NCI-H748 treated with DMSO at 0.1 percent for 48 hours (cell line): ENCODE results near the gene CNNM3.
"Not testable (repeated sequence)": the region's sequence is repeated elsewhere in the genome, so short reads cannot be mapped to it uniquely, and the experiment has no call there.

Source experiments
- DNase-seq: peaks from one replicate; lab custom pipeline; 2025; lab: John Stamatoyannopoulos, UW

CNNM3 gene

DNA sequence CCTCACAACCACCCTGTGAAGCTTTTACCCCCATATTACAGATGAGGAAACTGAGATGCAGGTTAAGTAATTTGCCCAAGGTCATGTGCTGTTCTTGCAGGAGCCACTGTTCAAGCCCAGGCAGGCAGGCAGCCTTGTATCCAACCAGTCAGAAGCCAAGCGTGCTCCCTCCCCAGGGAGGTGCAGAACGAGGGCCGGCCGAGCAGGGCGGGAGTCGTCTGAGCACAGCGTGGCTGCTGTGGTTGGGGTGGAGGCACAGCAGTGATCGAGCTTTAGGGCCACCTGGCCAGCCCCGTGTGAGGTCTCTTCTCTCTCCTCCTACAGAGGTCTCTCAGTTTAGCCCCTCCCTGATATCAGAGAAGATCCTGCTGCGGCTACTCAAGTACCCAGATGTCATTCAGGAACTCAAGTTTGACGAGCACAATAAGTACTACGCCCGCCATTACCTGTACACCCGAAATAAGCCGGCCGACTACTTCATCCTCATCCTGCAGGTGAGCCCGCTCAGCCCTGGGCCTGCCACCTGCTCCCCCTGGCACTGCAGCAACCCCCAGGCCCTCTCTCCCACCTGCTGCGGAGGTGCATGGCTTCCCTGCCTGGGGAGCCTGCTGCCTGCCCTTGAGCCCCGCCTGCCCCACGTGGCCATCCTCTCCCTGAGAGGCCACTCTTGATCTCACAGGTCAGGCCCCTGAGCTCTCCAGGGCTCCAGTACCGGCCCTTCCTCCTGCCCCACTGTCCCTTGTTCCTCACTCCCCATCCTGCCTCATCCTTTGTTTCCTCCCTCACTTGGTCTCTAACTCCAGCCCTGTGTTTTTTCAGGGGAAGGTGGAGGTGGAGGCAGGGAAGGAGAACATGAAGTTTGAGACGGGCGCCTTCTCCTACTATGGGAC, 17.1 kb upstream of the CNNM3 start:
- no peak for DNase-seq

DNA sequence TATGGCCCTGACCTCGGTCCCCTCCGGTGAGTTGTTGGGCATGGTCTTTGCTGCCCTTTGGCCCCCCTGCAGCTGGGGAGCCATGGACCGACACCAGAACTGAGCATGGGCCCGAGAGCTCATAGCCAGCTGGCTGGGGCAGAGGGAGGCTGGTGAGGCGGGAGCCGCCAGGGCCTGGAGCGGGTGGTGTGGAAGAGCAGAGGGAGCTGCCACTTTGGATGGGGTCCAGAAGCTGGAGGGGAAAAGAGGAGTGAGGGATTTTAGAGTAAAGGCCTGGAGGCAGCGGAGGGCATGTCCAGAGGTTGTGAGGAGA, 16.5 kb upstream of the CNNM3 start:
- no peak for DNase-seq

DNA sequence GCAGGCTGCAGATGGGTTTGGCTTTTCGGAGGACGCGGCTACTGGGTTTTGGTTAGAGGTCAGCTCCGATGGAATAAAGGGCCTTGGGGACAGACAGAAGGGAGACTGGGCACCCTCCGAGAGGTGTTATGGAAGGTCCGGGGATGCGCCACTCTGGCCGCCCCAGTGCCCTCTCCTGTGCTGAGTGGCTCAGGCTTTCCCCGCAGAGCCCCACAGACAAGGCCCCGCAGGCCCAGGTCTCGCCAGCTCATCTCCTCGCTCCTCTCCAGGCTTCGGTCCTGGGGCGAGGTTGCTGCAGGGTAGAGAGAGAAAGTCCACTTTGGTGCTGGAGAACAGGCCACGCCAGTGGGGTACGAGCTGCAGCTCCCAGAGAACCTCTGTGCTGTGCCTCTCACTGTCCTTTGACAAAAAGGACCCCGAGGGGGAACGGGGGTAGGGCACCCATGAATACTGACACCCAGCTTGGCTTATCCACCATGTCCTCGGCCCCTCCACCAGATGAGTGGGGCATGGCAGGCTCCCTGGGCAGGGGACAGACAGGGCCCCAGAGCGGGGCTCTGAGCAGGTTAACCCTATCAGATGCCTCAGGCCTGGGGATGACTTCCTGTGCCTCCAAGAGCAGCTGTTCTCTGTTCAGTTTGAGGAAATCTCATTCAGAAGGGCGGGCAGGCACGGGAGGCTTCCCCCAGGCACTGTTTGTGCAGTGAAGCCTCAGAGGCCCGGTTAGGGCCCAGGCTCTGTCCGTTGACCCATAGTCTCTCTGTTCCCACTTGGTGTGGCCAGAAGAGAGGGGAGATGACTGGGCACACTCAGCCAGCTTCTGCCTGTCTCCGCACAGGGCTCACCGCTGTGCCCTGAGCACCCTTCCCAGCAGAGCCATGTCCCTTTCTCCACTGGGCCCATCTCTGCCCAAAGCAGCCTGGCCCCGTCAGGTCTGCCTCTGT, 15.7 kb upstream of the CNNM3 start:
- DNase-seq, result no peak

DNA sequence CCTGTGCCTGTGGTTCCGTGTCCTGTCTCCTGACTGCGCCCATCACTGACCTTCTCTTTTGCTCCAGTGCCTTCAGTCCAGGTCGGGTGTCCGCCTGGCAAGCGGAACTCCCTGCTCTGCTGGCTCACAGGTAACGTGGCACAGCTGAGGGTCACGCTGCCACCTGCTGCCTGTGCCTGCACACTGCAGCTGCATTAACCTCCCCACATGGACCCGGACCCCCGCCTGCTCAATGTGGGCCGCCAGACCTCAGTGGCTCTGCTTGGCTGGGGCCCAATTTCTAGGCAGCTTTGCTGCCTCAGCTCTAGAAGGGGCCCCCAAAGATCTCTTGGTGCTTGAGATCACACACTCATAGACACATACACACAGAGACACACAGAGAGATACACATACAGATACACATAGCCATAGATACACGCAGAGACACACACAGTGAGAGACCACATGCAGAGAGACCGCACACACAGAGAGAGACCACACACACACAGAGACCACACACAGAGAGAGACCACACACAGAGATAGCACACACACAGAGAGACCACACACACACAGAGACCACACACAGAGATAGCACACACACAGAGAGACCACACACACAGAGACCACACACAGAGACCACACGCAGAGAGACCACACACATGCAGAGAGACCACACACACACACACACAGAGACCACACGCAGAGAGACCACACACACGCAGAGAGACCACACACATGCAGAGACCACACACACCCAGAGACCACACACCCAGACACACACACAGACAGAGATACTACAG, 14.9 kb upstream of the CNNM3 start:
- no peak for DNase-seq

DNA sequence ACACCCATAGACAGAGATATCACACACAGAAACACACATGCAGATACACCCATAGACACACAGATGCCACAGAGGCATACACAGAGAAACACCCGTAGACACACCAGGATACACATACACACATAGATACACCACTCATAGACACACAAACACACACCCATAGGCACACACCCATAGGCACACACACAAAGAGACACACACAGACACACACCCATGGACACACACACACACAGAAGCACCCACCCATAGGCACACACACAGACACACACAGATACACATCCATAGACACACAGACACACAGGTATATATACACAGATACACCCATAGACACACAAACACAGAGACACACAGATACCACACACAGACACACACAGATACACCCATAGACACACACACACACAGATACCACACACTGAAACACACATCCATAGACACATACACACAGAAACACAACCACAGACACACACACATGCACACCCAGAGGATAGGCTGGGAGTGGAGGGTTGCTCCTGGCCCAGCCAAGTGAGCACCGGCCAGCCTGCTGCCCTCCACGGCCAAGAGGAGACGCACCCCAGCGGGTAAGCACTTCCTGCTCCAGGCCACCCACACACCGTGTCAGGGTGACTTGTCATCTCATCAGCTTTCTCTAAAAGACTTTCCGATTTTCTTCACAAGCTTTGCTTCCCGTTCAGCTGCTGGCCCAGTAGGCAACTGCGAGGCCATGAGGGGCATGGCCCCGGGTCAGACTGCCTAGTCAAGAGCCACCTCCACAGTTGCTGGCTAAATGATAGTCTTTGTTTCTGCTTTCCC, 14.1 kb upstream of the CNNM3 start:
- no peak for DNase-seq

DNA sequence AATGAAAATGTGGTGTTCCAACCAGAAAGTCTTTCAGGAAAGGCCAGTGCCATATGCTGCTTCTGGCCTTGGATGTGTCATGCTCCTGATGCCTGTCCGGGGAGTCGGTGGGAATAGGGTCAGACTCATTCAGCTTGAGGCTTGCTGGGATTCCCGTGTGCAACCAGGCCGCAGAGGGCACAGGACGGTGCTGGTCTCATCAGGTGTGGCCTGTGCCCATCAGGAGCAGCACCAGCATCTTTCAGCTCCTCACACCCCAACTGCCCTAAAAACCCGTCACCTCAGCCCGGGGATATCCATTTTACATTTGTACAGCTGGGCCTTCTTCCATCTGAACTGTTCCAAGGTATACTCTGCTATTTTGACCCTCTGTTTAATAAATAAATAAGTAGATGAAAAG, 13.3 kb upstream of the CNNM3 start:
- DNase-seq, result no peak

DNA sequence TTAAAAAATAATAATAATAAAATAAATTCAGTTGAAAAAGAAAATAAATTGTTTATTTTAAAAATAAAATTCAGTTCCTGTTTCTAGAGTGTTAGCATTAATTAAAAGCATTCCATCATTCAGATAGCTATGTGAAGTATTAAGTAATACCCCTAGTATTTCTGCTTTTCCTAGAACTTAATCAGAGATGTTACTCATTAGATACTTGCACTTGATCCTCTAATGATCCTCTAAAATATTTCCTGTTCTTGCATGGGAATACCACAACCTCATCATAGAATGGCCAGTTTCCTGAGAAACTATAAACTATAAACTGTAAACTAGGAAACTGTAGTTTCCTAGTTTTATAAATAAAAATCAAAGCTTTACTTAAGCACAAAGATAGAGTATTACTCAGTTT, 11.1 kb upstream of the CNNM3 start:
- no peak for DNase-seq

DNA sequence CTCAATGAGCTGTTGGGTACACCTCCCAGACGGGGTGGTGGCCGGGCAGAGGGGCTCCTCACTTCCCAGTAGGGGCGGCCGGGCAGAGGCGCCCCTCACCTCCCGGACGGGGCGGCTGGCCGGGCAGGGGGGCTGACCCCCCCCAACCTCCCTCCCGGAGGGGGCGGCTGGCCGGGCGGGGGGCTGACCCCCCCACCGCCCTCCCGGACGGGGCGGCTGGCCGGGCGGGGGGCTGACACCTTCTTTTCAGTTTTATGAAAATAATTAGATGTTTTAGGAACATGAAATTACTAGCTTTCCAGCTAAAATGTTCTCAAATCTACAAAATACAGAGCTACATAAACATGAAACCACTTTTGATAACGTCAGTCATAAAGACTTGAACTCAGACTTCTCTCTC, 10.1 kb upstream of the CNNM3 start:
- not testable (repeated sequence) for DNase-seq

DNA sequence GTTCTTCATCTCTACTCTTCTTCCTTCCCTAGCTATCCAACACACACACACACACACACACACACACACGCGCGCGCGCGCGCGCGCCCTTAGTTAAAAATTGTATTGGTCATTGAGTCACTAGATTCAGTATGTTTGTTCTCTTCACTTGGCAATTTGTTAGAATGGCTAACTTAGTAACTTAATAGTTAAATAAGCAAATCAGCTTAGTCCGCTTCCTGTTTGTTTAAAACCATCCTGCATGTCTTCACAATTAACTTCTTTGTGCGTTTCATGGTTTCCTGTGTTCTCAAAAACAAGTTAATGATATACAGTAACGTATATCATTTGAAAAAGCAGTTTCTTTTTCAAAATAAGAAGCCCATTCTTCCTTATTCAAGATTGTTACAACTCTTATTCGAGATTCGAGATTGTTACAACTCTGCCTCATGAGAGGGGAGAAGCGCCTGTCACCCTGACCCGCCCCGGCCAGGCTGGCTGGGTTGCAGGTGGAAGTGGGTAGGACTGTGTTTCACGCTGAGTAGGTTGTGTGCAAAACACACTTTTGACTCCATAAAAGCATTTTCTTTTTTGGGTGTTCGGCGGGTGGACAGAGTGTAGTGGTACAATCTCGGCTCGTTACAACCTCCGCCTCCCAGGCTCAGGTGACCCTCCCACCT, 9.5 kb upstream of the CNNM3 start:
- DNase-seq, result no peak

DNA sequence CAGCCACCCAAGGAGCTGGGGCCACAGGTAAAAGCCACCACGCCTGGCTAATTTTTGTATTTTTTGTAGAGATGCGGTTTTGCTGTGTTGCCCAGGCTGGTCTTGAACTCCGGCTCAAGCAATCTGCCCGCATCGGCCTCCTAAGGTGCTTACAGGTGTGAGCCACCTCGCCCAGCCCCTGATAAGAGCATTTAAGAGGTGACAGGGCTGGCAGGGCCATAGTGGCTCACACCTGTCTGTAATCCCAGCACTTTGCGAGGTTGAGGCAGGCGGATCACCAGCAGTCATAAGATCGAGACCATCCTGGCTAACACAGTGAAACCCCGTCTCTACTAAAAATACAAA, 9.0 kb upstream of the CNNM3 start:
- no peak for DNase-seq

DNA sequence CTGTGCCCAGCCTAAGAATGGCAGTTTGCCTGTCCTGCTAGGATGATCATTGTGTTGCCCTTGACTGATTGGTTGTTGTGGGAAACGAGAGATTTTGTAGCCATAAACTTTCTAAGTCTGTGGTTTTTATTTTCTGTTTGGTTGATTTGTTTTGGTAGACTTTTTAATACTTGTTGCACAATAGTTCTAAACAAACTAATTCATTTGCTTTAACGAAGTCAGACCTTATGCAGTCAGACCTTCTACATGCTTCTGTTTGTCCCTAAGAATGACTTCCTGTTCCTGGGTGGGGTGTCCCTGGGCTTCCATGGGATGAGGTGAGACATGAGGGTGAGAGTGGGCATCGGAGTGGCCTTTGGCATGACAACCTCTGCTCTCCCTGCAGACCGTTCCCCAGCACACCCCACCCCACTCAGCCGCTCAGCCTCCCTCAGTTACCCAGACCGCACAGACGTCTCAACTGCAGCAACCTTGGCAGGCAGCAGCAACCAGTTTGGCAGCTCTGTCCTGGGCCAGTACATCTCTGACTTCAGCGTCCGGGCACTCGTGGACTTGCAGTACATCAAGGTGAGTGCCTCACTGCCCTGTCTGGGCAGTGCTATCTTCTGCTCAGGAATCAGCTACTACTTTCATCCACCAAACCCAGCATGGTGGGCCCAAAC, 7.8 kb upstream of the CNNM3 start:
- DNase-seq, result no peak

DNA sequence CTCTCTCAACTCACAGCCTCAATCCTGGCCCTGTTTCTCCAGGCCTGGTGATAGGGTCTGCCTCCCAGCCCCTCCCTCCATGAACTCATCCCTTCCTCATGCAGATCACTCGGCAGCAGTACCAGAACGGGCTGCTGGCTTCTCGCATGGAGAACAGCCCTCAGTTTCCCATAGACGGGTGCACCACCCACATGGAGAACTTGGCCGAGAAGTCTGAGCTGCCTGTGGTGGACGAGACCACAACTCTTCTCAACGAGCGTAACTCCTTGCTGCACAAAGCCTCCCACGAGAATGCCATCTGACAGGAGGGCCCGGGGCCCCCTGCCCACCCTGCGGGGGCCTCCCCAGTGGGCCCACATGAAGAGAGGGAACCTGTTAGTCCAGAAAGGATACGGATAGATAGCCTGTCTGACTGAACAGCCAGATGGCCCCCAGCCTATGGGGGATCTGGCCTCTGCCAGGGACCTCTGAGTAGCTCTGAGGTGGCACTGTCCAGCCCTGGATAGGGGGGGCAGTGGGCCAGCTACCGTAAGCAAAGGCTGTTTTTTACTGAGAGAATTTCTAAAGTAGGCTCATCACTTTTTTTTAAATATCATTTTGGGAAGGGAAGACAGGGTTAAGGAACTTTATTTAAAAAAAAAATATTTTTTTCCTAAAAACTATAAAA, 6.7 kb upstream of the CNNM3 start:
- no peak for DNase-seq

DNA sequence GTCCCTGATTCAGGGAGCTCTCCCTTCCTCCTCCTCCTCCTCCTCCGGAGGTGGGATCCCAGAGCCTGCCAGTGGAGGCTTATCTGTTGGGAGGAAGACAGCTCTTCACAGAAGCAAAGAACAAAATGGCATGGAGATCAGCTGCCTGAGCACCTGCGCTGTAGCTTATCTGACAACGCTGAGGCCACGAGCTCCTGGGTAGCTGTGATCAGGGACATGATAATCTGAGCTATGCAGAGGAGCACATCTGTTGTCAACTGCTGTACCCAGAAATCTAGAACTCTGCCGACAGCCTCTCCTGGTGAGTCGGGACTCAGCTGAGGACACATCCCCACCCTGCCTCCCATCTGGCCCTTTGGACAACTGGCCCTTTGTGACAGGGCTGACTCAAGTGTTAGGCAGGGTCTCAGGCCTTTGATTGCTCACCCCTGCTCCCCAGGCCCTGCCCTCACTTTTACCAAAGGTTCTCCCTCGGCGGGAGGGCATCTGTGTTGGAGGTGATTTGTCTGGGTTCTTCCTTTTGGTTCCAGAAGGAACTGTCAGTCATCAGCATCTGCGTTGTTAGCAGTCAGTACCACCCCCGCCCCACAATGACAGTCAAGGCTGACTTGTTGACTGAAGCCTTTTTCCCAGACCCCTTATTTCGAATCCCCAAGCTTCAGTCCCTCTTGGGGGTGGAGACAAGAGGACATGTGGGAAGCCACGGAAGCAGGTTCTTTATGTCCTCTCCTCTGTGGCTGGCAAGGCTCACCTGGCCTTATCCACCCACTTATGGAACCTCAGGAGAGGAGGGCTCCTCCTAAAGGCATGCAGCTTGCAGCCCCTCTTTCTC, 5.9 kb upstream of the CNNM3 start:
- DNase-seq, result no peak

DNA sequence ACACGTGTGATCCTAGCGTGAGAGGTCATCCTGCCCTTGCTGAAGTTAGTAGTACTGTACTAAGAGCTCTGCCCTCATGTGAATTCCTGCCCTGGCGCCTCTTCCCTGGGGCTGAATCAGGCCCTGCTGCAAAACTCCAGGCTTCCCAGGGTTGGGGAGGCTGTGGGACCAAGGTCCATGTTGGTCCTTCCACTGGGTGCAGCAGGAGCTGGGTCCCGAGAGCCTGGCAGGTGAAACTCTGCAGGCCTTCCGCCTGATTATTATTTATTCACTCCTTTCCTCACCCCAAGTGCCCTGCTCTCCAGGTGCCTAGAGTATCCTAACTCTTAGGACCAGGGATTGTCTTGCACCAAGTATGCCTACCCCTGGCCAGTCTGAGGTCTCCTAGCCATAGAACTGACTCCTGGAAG, 5.3 kb upstream of the CNNM3 start:
- no peak for DNase-seq

DNA sequence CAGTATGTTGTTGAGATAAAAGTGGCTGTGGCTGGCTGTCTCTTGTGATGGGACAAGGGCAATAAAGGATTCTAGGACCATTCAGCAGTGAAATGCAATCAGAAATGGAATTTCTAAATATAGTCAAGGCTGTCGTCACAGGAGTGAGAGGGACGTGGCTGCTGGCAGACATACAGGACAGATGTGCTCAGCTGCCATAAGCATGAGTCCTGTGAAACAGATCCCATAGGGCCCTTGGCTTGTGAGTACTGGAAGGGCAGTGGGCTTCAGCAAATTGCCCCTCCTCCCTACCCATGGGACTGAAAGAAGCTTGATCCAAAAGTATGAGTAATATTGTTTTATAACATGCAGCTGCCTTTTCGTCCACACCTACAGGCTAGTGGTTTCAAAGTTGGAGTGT, 4.2 kb upstream of the CNNM3 start:
- DNase-seq, result no peak

DNA sequence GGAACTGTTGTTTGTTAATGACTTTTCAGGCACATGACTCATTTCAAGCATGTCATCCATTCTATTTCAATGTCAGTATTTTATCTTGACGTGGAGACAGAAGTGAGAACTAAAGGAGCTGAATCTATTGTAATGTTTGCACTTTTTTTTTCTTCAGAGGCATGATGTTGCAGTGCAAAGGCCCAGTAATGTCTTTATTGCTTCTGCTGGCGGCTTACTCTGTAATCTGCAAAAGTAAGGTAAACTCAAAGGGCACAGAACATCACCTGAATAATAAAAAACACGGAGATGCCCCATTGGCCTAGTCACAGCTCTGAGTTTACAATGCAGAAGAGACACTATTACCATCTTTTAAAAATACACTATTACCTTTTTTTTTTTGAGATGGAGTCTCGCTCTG, 2.4 kb upstream of the CNNM3 start:
- DNase-seq, result no peak

DNA sequence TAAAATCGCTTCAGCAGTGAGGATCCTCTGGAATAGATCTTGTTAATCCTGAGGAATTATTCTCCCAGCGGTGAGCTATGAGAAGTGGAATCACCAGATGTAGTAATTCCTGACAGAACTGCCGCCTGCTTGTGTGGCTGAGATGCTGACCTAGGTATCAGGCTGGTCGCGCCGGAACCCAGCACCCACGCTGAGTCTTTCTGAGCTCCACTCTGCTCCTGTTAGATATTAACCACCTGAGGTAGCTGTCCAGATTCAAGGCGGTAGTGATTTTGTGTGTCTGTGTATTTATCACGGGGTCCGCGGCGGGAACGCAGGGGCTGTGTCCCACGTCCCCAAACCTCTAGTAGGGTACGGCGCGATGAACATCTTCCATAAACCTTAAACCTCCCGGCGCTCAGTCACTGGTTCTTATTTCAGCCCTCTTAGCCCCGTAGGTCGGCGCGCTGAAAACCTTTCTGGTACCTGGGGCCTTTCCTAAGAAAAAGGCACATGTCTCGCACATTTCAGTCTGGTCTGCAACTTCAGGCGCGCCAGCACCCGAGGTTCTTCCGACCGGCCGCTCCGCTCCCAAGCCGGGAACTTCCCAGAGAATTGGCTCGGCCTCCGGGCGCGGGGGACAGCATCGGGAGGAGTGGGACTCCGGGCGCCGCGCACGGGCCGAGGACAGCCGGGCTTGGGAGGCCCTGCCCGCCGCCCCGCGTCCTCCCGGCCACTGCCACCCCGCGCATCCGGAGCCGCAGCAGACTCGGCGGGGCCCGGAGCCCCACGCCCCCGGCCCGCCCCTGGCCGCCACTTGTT, 542 bp upstream of the CNNM3 start:
- peak; percentile 55 for DNase-seq
